ENCODE measurements around the gene ART3. TPM values are rescaled to one million over a fixed set of nuclear protein-coding genes. Genes with fewer than 3 reads are reported as not detected.

ART3 gene
- polyA plus RNA-seq, 2 of the 4 experiments (the other 2 are of a cell fraction): not detected

DNA sequence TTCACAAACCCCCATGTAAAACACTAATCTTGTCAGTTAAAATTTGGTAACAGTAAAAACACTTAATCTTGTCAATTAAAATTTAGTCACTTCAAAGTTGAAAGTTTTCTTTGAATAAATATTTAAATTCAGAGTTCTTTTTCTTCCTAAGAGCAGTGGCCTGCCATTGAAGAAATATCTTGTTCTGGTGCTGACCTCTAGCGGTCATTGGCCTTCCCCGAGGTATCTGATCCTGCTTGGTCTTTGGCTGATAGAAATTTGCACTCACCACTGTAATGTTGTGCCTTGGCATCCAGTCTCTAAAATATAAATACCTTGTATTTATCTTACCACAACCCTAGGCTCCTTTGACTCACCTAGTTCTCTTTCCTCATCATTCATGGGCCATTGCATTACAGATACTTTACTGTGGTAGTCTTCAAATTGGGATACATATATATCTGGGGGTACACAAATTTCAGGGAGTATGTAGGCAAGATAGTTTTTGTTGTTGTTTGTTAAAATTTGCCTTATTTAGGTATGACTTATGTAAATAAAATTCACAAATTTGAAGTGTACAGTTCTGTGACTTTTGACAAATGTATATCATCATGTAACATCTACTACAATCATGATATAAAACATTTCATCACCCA lies 6.7 kb upstream of the ART3 start:
- no peak for FAIRE-seq
- ChIA-PET POLR2A (no interaction called here), CTCF (interaction anchor here (0.6 to 3.9 kb wide), 7 partner anchors 14 to 152 kb away, joined by 3 to 28 read pairs (median 4); no protein-coding TSS in a partner anchor)
- no peaks in the 10 kb centered on the region for H3K4me1 ChIP-seq
- WGBS (ENCODE audit: missing lambda C conversion rate): 0% methylated on average over 2 of the region's 2 CpGs
- no peak overlapping the region for H3K27ac ChIP-seq
- peak; percentile 88 to 92; a peak in 5 of 6 replicates for ATAC-seq
- DNase-seq (ENCODE audit: low read depth in 1 of 2, low spot score in 1 of 2): peak; percentile 52 to 61
- no peak overlapping the region for H3K4me2 ChIP-seq
- no peak overlapping the region for H3K4me3 ChIP-seq
- no peaks in the 10 kb centered on the region for H3K9me3 ChIP-seq
- TF ChIP-seq, protein P1, sequence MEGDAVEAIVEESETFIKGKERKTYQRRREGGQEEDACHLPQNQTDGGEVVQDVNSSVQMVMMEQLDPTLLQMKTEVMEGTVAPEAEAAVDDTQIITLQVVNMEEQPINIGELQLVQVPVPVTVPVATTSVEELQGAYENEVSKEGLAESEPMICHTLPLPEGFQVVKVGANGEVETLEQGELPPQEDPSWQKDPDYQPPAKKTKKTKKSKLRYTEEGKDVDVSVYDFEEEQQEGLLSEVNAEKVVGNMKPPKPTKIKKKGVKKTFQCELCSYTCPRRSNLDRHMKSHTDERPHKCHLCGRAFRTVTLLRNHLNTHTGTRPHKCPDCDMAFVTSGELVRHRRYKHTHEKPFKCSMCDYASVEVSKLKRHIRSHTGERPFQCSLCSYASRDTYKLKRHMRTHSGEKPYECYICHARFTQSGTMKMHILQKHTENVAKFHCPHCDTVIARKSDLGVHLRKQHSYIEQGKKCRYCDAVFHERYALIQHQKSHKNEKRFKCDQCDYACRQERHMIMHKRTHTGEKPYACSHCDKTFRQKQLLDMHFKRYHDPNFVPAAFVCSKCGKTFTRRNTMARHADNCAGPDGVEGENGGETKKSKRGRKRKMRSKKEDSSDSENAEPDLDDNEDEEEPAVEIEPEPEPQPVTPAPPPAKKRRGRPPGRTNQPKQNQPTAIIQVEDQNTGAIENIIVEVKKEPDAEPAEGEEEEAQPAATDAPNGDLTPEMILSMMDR (IDR thresholded peaks at IDR 0.05): peak; percentile 76
- TF ChIP-seq, protein P2, sequence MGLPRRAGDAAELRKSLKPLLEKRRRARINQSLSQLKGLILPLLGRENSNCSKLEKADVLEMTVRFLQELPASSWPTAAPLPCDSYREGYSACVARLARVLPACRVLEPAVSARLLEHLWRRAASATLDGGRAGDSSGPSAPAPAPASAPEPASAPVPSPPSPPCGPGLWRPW (IDR thresholded peaks at IDR 0.05): no peak
- no peak for TF ChIP-seq TFCP2L1 (CRISPR knock-in tag; IDR thresholded peaks at IDR 0.05)
- no peak for TF ChIP-seq EHMT2 (IDR thresholded peaks at IDR 0.05; ENCODE audit: low read depth)
- TF ChIP-seq SMC3 (IDR thresholded peaks at IDR 0.05): peak; percentile 63
- TF ChIP-seq RARB (CRISPR knock-in tag; IDR thresholded peaks at IDR 0.05): no peak
- peak; percentile 76 to 80 for TF ChIP-seq RAD21 (conservative IDR thresholded peaks at IDR 0.05 in 1 of 2, IDR thresholded peaks at IDR 0.05 in 1 of 2)
- no peak for TF ChIP-seq NPAS2 (CRISPR knock-in tag; IDR thresholded peaks at IDR 0.05; ENCODE audit: borderline replicate concordance)

DNA sequence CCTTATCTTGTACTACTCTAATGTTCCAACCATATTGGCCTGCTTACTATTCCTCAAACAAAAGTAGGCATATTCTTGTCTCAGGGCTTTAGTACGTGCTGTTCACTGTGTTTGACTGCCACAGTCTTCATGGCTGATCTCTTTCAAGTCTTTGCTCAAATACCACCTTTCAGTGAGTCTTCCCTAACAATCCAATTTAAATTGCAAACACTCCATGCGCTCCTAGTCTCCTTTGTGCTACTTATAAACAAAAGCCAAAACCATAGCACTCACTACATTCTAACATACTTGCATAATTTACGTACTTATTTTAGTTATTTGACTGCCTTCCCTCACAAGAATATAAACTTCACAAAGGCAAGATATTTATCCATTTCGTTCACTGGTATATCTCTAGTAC lies 1.7 kb upstream of the ART3 start:
- Histone ChIP-seq H3K27ac (no peak overlapping the region), H3K4me3 (no peak overlapping the region), H3K9me3 (no peaks in the 10 kb centered on the region), H3K4me1 (no peaks in the 10 kb centered on the region), H3K4me2 (no peak overlapping the region)
- POLR2A ChIA-PET: no interaction called here
- no peak for TF ChIP-seq ZC3H11A (IDR thresholded peaks at IDR 0.05)
- TF ChIP-seq ZFP36 (IDR thresholded peaks at IDR 0.05; ENCODE audit: borderline replicate concordance, partially characterized antibody): no peak
- TF ChIP-seq ZNF302 (CRISPR knock-in tag; IDR thresholded peaks at IDR 0.05): no peak
- no peak for TF ChIP-seq FOSB (CRISPR knock-in tag; IDR thresholded peaks at IDR 0.05)
- TF ChIP-seq, protein P3, sequence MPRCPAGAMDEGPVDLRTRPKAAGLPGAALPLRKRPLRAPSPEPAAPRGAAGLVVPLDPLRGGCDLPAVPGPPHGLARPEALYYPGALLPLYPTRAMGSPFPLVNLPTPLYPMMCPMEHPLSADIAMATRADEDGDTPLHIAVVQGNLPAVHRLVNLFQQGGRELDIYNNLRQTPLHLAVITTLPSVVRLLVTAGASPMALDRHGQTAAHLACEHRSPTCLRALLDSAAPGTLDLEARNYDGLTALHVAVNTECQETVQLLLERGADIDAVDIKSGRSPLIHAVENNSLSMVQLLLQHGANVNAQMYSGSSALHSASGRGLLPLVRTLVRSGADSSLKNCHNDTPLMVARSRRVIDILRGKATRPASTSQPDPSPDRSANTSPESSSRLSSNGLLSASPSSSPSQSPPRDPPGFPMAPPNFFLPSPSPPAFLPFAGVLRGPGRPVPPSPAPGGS (IDR thresholded peaks at IDR 0.05): no peak
- TF ChIP-seq, protein P4, sequence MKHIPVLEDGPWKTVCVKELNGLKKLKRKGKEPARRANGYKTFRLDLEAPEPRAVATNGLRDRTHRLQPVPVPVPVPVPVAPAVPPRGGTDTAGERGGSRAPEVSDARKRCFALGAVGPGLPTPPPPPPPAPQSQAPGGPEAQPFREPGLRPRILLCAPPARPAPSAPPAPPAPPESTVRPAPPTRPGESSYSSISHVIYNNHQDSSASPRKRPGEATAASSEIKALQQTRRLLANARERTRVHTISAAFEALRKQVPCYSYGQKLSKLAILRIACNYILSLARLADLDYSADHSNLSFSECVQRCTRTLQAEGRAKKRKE (CRISPR knock-in tag; IDR thresholded peaks at IDR 0.05; ENCODE audit: low read depth): no peak
- no peak for TF ChIP-seq RCOR1 (IDR thresholded peaks at IDR 0.05; ENCODE audit: low read depth, low read length)
- no peak for TF ChIP-seq EHF (CRISPR knock-in tag; IDR thresholded peaks at IDR 0.05)
- no peak for TF ChIP-seq PHF8 (IDR thresholded peaks at IDR 0.05; ENCODE audit: borderline replicate concordance, low read depth)
- no peak for TF ChIP-seq ESRRA (IDR thresholded peaks at IDR 0.05; ENCODE audit: borderline replicate concordance, low read length)
- TF ChIP-seq, protein P5, sequence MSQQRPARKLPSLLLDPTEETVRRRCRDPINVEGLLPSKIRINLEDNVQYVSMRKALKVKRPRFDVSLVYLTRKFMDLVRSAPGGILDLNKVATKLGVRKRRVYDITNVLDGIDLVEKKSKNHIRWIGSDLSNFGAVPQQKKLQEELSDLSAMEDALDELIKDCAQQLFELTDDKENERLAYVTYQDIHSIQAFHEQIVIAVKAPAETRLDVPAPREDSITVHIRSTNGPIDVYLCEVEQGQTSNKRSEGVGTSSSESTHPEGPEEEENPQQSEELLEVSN (IDR thresholded peaks at IDR 0.05; ENCODE audit: borderline replicate concordance, low read depth): no peak
- no peak for TF ChIP-seq TFCP2L1 (CRISPR knock-in tag; IDR thresholded peaks at IDR 0.05)
- no peak for TF ChIP-seq ZSCAN20 (CRISPR knock-in tag; IDR thresholded peaks at IDR 0.05)
- no peak for TF ChIP-seq EP300 (IDR thresholded peaks at IDR 0.05)
- TF ChIP-seq MAZ (IDR thresholded peaks at IDR 0.05; ENCODE audit: borderline replicate concordance, low read depth, low read length): no peak
- no peak for TF ChIP-seq RNF2 (IDR thresholded peaks at IDR 0.05; ENCODE audit: borderline replicate concordance, low read depth)
- no peak for TF ChIP-seq BHLHE40 (IDR thresholded peaks at IDR 0.05; ENCODE audit: low read depth, low read length)
- TF ChIP-seq SMC3 (IDR thresholded peaks at IDR 0.05): no peak
- no peak for FAIRE-seq
- WGBS (ENCODE audit: missing lambda C conversion rate): 65% methylated on average over 4 of the region's 4 CpGs
- no peak for DNase-seq (ENCODE audit: low read depth in 1 of 2, low spot score in 1 of 2)
- CTCF ChIA-PET: no interaction called here
- no peak for ATAC-seq
